ENCODE data around the gene HTR2A.

DNA sequence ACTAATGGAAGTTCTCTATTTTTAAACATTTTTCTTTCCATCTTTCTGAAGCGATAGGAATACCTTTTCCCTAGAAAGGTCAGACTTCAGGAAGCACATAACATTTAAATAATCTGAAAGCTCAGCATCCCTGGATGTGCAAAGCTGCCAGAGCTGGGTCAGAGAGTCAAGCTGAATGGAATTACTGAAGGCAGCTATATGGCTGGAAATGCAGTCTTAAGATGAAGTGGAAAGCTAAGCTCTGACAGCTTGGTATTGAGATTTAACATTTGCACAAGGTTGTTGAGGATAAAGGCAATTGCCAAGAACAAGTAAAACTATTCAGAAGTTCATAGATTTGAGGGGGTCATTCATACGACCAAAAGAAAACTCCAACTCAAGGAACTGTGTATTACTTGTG lies 28.8 kb downstream of the HTR2A start:
- TF ChIP-seq POLR2A (IDR thresholded peaks at IDR 0.05; ENCODE audit: low read depth, low read length) = no peak
- no peak for TF ChIP-seq POLR2AphosphoS5 (IDR thresholded peaks at IDR 0.05; ENCODE audit: low read depth, low read length)
- no peak for TF ChIP-seq TAF1 (IDR thresholded peaks at IDR 0.05; ENCODE audit: borderline replicate concordance, low read depth, low read length)

Measured in GM12892 (cell line).